Islet of Langerhans (tissue), 1 donor: ENCODE data around the gene ZNF608.

ENCODE experiments used
- FAIRE-seq: peaks from one replicate; lab custom pipeline; 2011; peaks lifted over from hg19 to GRCh38; lab: Jason Lieb, UNC

Gene ZNF608

GRCh38 chr5:124738681-124739633 lies 7.5 kb downstream of the ZNF608 start:
- peak; percentile 93 for FAIRE-seq

GRCh38 chr5:124737651-124738050 lies 8.8 kb downstream of the ZNF608 start:
- FAIRE-seq, result no peak

- no peak for FAIRE-seq
Measured at GRCh38 chr5:124736805-124737188, 9.6 kb downstream of the ZNF608 start.

GRCh38 chr5:124736082-124736804 lies 10.2 kb downstream of the ZNF608 start:
- FAIRE-seq, result no peak

GRCh38 chr5:124735169-124735858 lies 11.1 kb downstream of the ZNF608 start:
- peak; percentile 27 for FAIRE-seq

- no peak for FAIRE-seq
Measured at GRCh38 chr5:124734574-124735168, 11.8 kb downstream of the ZNF608 start.

GRCh38 chr5:124733329-124733650 lies 13.1 kb downstream of the ZNF608 start:
- no peak for FAIRE-seq

GRCh38 chr5:124732428-124733328 lies 13.8 kb downstream of the ZNF608 start:
- no peak for FAIRE-seq

GRCh38 chr5:124730381-124730780 lies 16.1 kb downstream of the ZNF608 start:
- FAIRE-seq, result peak; percentile 27

GRCh38 chr5:124729720-124730359 lies 16.6 kb downstream of the ZNF608 start:
- FAIRE-seq, result peak; percentile 76

GRCh38 chr5:124728968-124729332 lies 17.5 kb downstream of the ZNF608 start:
- FAIRE-seq, result no peak

- peak; percentile 66 for FAIRE-seq
Measured at GRCh38 chr5:124728331-124728967, 18.0 kb downstream of the ZNF608 start.

- no peak for FAIRE-seq
Measured at GRCh38 chr5:124726631-124727362, 19.6 kb downstream of the ZNF608 start.

GRCh38 chr5:124725622-124726258 lies 20.7 kb downstream of the ZNF608 start:
- no peak for FAIRE-seq

GRCh38 chr5:124725040-124725434 lies 21.4 kb downstream of the ZNF608 start:
- FAIRE-seq, result no peak

GRCh38 chr5:124724357-124725039 lies 21.9 kb downstream of the ZNF608 start:
- no peak for FAIRE-seq

- no peak for FAIRE-seq
Measured at GRCh38 chr5:124721229-124721735, 25.2 kb downstream of the ZNF608 start.

- FAIRE-seq, result peak; percentile 13
Measured at GRCh38 chr5:124720593-124720992, 25.8 kb downstream of the ZNF608 start.
